Stimulated activated CD8-positive, alpha-beta memory T cell treated with anti-CD3 and anti-CD28 coated beads, Interleukin-2, amount 100 ng/mL, for 48 hours (primary cell): Measurements from ENCODE around the gene TMEM40.
"Not testable (repeated sequence)": the region's sequence is repeated elsewhere in the genome, so short reads cannot be mapped to it uniquely, and the experiment has no call there.

Experiments
- DNase-seq, 2 donors: peaks; one replicate each; pipeline ENCODE4 v3.0.0-alpha.2; 2020; ENCODE audit warnings: low read depth in 2 of 2

Gene TMEM40

GRCh38 chr3:12716605-12717151 lies 42.4 kb downstream of the TMEM40 start:
- DNase-seq, result no peak

GRCh38 chr3:12714278-12714677 lies 44.8 kb downstream of the TMEM40 start:
- no peak for DNase-seq

DNA sequence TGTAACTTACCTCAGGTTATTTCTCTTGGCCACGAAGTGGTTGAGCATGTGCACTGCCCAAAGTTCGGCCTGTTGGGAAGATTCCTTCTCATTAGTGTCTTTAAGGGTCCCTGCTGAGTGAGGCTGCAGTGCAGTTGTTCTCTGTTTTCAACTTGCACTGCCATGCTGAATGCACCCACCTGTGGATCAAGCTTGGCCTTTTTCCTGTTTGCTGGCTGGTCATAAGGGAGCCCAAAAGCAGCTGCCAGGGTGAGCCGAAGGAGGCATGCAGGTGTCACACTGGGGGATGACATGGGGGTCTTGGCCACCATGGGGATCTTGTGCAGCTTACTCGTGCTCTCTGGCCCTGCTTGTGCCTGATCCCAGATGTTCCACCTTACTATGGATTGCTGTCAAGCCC lies 49.0 kb downstream of the TMEM40 start:
- no peak for DNase-seq

DNA sequence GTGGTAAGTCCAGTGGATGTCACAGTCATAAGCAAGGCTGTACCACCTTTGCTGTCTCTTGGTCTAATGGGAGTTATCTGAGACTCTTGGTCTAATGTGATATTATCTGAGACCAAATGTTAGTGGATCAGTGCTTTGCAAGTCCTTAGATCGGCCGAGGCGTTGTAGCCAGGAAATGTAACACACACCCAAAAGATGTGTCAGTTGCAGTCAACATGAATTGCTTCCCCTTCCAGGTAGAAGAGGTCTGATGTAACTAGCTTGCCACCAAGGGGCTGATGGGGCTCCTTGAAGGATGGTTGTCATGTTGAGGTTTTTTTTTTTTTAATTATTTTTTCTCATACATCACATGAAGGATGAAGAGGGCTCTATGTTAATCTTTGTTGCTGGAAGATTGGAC lies 49.7 kb downstream of the TMEM40 start:
- no peak for DNase-seq

DNA sequence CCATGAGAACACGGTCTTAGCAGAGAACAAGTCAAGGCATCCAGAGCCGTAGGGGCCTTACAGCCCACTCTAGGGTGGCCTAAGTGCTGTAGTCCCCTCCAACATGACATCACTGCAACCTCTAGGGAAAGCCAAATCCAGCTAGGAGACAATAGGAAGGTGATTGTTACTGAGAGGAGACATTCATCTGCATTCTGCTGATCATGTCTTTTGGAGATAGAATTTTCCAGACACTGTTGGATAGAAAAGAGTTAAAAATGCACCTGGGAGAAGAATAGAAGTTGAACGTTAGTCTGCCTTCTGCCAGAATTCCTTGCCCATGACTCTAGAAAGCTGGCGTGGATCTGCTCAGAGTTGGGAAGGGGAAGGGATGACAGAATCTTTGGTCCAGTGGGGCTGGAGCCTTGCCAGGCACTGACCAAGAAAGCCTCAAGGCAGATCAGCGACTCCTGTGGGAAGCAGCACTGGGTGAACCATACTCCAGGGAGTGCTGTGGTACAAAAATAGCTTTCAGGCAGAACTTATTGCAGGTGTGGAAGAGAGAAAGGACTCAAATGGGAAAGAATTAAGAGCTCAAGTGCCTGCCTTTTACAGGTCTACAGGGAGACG lies 50.4 kb downstream of the TMEM40 start:
- no peak for DNase-seq

DNA sequence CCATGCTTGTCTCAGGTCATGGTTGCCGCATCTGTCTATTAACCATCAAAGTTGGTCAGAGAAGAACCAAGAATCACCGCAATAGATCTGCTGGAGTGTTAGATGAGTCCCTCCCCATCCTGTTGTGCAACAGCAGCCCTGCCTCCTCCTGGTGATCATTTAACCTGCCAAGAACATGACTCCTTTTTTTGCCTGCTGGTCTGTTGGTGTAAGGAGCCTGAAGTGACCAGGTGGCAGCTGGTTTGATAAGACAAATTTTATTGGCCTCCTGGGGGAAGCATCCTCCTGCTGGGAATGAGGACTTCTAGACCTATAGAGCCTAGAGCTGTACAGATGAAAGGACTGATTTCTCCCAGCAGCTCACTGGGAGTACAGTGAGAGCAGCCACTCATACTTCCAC lies 51.6 kb downstream of the TMEM40 start:
- DNase-seq, result no peak

DNA sequence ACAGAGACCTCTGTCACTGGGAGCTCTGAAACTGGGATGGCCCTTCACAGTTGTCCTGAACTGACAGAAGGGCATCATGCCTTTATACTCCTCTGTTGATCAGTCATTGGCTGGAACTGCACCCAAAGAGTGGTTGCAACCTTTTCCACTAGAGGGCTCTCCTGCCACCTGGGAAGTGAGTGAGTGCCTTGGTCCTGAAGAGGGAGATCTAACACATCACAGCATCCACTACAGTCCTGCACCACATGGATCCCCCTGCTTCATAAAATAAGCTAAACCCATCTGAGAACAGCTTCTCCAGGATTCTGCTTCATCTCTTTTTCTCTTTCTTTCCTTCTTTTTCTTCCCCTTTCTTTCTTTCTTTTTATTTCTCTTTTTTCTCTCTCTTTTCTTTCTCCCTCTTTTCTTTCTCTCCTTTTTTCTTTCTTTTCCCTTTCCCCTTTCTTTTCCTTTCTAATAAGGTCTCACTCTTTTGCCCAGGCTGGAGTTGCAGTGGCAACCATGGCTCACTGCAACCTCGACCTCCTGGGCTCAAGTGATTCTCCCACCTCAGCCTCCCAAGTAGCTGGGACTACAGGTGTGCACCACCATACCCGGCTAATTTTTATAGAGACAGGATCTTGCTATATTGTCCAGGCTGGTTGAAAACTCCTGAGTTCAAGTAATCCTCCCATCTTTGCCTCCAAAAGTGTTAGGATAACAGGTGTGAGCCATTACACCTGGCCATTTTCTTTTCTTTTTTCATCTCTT lies 52.4 kb downstream of the TMEM40 start:
- peak; percentile 19 to 33 for DNase-seq

DNA sequence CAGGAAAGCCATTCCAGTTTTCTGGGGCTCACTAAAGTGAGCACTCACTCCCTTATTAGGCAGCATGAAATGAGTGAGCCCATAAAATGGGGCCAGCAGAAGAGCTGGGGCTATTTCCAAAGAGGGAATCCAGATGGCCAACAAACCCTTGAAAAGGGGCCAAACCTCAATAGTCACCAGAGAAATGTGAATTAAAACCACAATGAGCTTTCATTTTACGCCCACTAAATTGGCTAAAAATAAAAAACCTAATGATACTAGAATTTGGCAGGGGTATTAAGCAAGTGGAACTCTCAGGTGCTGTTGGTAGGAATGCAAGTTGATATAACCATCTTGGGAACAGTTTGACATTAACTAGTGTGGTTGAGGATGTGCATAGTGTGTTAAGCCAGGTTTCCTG lies 53.1 kb downstream of the TMEM40 start:
- DNase-seq, result no peak

- DNase-seq, result no peak
Measured at GRCh38 chr3:12705374-12705926, 53.6 kb downstream of the TMEM40 start.

DNA sequence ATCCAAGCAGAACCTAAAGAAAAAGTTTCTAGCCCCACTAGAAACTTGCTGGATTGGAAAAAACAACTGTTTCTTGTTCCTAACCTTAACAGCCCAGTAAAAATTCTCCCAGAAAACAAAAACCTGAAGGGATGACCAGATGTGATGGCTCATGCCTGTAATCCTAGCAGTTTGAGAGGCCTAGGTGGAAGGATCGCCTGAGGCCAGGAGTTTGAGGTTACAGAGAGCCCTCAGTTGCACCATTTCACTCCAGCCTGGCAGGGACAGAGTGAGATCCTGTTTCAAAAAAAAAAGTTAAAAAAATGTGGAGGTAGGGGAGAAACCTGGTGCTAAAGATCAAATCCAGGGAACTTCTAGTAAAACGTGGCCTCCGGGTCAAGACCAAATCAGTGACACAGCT lies 56.6 kb downstream of the TMEM40 start:
- no peak for DNase-seq

DNA sequence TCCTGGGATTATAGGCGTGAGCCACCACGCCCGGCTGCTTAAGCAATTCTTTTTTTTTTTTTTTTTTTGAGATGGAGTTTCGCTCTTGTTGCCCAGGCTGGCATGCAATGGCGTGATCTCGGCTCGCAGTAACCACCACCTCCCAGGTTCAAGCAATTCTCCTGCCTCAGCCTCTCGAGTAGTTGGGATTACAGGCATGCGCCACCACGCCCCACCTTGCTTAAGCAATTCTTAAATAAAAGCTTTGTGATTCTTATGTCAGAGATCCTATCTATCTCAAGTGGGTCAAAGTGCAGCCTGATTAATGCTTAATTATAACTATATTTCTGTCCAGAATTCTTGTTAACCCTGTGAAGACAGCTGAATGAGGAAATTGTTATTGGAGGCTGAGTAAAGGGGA lies 57.5 kb downstream of the TMEM40 start:
- not testable (repeated sequence) for DNase-seq

DNA sequence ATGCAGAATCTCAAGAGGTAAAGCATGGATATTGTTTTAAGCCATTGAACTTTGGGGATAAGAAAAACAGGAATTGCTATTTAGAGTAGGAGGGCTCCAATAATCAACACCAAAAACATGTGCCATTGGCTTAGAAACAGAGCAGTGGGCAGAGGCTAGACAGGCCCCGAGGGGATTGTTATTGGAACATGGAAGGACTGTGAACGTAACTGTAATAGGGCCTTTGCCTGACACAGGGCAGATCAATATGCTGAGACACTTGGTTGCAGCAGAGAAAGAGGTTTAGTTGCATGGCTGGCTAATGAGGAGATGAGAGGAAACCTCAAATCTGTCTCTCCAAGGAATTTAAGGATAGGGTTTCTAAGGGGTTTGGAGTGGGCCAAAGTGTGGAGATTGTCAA lies 58.3 kb downstream of the TMEM40 start:
- DNase-seq, result no peak

GRCh38 chr3:12695916-12696315 lies 63.1 kb downstream of the TMEM40 start:
- DNase-seq, result no peak

DNA sequence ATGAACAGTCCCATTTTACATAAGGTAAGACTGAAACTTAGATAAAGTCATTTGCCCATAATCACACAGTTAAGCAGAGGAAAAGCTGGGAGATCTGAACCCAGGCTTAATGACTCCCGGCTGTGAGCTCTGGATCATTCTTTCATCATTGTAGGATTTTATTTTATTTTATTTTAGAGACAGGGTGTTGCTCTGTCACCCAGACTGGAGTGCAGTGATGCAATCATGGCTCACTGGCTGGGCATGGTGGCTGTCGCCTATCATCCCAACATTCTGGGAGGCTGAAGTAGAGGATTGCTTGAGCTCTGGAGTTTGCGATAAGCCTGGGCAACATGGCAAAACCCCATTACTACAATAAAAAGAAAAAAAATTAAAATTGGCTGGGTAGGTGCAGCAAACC lies 63.9 kb downstream of the TMEM40 start:
- no peak for DNase-seq

- no peak for DNase-seq
Measured at GRCh38 chr3:12692444-12692843, 66.6 kb downstream of the TMEM40 start.

DNA sequence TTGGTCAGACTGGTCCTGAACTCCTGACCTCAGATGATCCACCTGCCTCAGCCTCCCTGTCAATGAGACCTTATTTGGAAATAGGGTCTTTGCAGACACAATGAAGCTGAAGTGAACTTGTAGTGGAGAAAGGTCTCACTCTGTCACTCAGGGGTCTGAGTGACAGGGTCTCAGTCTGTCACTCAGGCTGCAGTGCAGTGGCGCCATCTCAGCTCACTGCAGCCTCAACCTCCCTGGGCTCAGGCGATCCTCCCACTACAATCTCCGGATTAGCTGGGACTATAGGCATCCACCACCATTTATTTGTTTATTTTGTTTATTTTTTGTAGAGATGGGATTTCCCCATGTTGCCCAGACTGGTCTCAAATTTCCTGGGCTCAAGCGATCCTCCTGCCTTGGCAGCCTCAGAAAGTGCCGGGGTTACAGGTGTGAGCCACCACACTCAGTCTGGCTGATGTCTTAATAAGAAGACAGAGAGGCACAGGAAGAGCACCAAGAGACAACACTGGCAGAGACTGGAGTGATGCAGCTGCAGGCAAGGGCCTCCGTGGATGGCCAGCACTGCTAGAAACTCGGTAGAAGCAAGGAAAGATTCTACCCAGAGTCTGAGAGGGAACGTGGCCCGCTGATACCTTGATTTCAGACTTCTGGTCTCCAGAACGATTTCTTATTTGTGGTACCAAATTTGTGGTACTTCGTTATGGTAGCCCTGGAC lies 68.9 kb downstream of the TMEM40 start:
- DNase-seq, result no peak

DNA sequence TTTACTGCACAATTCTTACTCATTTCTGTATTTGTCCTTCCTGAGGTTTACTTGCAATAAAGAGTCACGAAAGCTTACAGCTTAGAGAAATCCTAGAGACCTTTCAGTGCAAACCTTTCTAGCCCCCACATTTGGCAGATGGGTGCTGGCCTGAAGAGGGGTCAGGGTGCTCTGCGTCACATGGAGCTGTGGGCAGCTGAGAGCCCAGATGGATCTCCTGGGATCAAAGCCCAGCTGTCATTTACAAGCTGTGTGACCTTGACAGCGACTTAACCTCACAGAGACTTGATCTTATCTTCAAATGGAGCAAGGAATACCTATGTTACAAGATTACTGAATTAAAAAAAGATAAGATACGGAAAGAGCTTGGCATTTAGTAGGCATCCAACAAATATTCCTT lies 71.1 kb downstream of the TMEM40 start:
- no peak for DNase-seq

DNA sequence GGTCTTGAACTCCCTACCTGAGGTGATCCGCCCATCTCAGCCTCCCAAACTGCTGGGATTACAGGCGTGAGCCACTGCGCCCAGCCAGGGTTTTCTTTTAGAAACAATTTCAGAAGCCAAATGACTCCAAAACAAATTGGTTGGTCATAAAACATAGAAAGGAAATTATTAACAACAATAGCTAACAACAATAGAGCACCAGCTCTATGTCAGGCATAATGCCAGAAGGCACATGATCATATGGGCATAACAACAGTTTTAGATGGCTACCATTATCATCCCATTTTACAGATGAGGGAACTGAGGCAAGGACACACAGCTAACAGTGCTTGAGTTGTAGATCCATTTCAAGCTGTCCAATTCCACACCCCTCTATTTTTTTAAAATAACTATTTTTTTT lies 73.0 kb downstream of the TMEM40 start:
- no peak for DNase-seq
